ENCODE results near the gene SBDS.

DNA sequence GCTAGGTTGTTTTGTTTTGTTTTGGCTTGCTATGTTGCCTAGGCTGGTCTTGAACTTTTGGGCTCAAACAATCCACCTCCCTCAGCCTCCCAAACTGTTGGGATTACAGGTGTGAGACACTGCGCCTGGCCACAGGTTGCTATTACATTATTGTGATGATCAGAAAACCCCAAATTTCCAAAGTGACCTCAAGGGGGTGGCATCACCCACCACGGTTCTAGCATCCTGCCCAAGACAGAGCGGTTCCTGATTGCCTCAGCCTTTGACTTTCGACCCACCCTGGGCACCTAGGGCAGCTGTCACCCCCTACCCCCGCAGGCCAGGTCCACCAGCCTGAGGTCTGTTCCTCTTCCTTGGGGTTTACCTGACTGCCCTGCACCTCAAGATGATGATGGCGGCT, 28.4 kb downstream of the SBDS start:
- TF ChIP-seq, protein P1, sequence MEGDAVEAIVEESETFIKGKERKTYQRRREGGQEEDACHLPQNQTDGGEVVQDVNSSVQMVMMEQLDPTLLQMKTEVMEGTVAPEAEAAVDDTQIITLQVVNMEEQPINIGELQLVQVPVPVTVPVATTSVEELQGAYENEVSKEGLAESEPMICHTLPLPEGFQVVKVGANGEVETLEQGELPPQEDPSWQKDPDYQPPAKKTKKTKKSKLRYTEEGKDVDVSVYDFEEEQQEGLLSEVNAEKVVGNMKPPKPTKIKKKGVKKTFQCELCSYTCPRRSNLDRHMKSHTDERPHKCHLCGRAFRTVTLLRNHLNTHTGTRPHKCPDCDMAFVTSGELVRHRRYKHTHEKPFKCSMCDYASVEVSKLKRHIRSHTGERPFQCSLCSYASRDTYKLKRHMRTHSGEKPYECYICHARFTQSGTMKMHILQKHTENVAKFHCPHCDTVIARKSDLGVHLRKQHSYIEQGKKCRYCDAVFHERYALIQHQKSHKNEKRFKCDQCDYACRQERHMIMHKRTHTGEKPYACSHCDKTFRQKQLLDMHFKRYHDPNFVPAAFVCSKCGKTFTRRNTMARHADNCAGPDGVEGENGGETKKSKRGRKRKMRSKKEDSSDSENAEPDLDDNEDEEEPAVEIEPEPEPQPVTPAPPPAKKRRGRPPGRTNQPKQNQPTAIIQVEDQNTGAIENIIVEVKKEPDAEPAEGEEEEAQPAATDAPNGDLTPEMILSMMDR (IDR thresholded peaks at IDR 0.05), result no peak
- TF ChIP-seq POLR2AphosphoS5 (IDR thresholded peaks at IDR 0.05) (no peak), EP300 (IDR thresholded peaks at IDR 0.05) (no peak)

Data from upper lobe of left lung (tissue), 4 donors.